Upper lobe of right lung (tissue), 1 donor: ENCODE data around the gene SSNA1. TPM values are rescaled to one million over a fixed set of nuclear protein-coding genes. Genes with fewer than 3 reads are reported as not detected.

ENCODE experiments used
- ATAC-seq: fragments of 200-7000 bp; cut with Tn5 transposase; one replicate; pipeline ENCODE4 v1.9.1; 2020; ENCODE audit warnings: mild to moderate bottlenecking, moderate library complexity
- DNase-seq: peaks from one replicate; pipeline ENCODE4 v3.0.0-alpha.2; 2020
- H3K27ac ChIP-seq: fragments of 200-600 bp; one replicate; pipeline ENCODE4 v1.8.0; 2022
- H3K27me3 ChIP-seq: fragments of 200-600 bp; one replicate; pipeline ENCODE4 v1.8.0; 2022; ENCODE audit warnings: mild to moderate bottlenecking
- H3K36me3 ChIP-seq: fragments of 200-600 bp; one replicate; pipeline ENCODE4 v1.8.0; 2022
- H3K4me1 ChIP-seq: fragments of 200-600 bp; one replicate; pipeline ENCODE4 v1.8.0; 2022
- H3K4me3 ChIP-seq: fragments of 200-600 bp; one replicate; pipeline ENCODE4 v1.8.0; 2022; ENCODE audit warnings: mild to moderate bottlenecking
- H3K9me3 ChIP-seq: fragments of 200-600 bp; one replicate; pipeline ENCODE4 v1.8.0; 2022
- intact Hi-C: fragments of 100-400 bp; cut with DNase I; formaldehyde crosslinking; loops from one replicate; pipeline ENCODE4 v1.11.0; 2022
- total RNA-seq: library from RNA; stranded (reverse); fragmentation: NEBNext Ultra II Directional; extraction: Animal tissue kit (Norgen Biotek cat#: 25700); gene quantifications from one replicate; pipeline ENCODE4 v1.2.1, GENCODE V29; 2021
- TF ChIP-seq, protein P1 (sequence below): fragments of 200-600 bp; IDR thresholded peaks from one replicate; pipeline ENCODE4 v1.8.0; 2022; ENCODE audit warnings: antibody characterized with exemption
- donor health status: DM: no; HTN: yes; CAD: no; lungs with severe emphysema.

The SSNA1 gene
- total RNA-seq, 1 donor from 2014 or later, result 55.5 TPM

DNA sequence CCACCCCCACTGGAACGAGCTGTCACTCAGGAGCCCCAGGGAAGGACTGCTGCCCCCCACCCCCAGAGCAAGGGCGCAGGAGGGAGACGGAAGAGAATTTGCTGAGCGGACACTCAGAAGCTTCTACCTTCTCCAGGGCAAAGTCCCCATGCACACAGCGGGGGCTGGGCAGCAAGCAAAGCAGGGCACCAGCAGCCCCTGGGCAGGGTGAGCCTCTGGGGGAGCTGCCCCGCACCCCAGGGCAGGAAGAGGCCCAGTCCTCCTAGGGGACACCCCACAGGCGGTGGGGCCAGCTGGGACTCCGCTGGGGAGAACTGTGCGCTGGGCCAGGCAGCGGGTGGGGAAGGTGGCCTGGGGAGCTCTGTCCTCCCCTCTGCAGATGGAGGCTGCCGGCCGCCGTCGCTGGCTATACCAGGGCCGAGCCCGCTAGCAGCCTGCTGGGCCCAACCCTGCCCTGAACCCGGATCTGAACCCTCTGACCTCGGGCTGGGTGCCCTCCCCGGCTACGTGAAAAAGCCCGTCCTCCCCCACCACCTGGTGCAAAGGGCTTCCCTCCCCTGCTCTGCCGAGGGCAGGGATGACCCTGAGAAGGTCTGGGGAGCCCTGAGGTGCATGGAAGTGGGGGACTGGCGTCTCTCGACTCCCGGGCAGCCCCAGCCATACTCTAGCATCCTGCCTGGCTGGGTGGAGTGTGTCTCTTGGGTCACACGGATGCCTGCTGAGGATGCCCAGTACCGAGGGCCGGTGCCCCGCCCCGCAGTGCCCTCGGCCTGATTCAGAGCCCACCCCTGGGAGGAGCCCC, 41.6 kb downstream of the SSNA1 start:
- no peak overlapping the region for H3K27ac ChIP-seq
- no peaks in the 10 kb centered on the region for H3K9me3 ChIP-seq
- no peaks in the 10 kb centered on the region for H3K4me1 ChIP-seq
- no peak for DNase-seq
- intact Hi-C loops, result loop anchor here (5.0 kb wide), 1 partner anchor 113 kb away; no protein-coding TSS in a partner anchor
- H3K36me3 ChIP-seq, result no peaks in the 10 kb centered on the region
- no peak overlapping the region for H3K4me3 ChIP-seq
- TF ChIP-seq, protein P1, sequence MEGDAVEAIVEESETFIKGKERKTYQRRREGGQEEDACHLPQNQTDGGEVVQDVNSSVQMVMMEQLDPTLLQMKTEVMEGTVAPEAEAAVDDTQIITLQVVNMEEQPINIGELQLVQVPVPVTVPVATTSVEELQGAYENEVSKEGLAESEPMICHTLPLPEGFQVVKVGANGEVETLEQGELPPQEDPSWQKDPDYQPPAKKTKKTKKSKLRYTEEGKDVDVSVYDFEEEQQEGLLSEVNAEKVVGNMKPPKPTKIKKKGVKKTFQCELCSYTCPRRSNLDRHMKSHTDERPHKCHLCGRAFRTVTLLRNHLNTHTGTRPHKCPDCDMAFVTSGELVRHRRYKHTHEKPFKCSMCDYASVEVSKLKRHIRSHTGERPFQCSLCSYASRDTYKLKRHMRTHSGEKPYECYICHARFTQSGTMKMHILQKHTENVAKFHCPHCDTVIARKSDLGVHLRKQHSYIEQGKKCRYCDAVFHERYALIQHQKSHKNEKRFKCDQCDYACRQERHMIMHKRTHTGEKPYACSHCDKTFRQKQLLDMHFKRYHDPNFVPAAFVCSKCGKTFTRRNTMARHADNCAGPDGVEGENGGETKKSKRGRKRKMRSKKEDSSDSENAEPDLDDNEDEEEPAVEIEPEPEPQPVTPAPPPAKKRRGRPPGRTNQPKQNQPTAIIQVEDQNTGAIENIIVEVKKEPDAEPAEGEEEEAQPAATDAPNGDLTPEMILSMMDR, result no peak
- peaks cover 55% of the 10 kb centered on the region for H3K27me3 ChIP-seq
- ATAC-seq, result no peak

DNA sequence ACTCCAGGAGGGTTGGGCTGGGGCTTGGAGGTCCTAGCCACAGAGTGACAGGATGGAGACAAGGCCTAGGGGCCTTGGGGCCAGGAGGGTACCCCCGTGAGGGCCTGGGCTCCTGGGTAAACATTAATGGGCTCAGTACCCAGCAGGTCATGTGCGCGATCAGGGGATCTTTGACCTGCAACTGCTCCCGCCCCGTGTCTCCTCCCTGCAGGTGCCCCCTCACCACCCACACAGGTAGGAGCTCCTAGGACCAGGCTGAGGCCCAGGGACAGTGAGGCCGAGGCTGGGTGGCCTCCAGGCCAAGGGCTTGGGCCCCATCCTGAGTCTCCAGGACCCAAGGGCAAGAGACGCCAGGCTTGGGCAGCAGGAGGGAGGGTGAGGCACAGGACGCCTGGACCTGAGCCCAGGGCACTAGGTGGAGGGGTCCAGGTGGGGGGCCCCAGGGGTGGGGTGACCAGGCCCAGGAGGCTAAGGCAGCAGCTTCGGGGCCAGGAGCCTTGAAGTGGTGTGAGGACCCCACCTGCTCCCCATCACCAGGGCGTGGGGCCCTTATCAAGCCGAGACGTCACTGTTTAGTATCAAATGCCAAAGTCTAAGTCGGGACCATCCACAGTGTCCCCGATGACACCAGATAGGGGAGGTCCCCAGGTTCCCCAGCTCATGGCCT, 42.4 kb downstream of the SSNA1 start, which contains the start of gene SLC34A3:
Gene SLC34A3, plus strand, starts transcription at position 197 of the 667 bp plus-strand sequence. CDS start 802 bp downstream, outside the sequence.
- no peak within 1 kb of the TSS for H3K27ac ChIP-seq
- TF ChIP-seq, protein P1, result no peak
- H3K4me1 ChIP-seq, result no peaks in the 10 kb centered on the region
- no peak for DNase-seq
- no peaks in the 10 kb centered on the region for H3K9me3 ChIP-seq
- intact Hi-C loops, result no loop called here
- no peaks in the 10 kb centered on the region for H3K36me3 ChIP-seq
- H3K27me3 ChIP-seq, result peaks cover 57% of the 10 kb centered on the region
- no peak for ATAC-seq
- H3K4me3 ChIP-seq, result no peak within 1 kb of the TSS

DNA sequence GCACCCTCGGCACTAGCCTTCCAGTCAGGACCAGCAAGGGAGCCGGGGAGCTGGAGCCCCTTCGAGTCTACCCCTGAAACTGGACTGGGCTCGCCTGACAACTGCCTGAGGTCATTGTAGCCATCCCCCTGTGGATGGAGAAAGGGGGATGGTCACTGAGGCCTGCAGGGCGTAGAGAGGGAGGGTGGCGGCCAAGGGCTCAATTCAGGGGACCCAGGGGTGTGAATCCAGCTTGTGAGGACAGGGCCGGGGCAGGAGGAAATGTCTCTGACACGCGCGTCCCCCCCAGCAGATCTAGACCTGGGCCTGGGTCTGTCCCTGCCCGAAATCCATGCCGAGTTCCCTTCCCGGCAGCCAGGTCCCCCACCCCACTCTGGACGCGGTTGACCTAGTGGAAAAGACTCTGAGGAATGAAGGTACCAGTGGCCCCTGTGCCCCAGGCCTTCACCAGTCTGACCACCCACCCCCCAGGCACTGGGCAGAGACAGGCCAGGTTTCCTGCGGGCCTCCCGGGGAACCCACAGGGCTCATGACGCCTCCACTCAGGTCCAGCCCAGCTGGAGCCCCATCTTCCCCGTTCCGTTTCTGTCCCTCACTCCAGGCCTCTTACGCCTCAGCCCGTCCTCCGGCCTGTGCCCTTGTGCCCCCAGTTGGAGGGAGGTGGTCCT, 43.0 kb downstream of the SSNA1 start:
- Histone ChIP-seq H3K27me3 (peaks cover 59% of the 10 kb centered on the region), H3K4me3 (no peak overlapping the region), H3K4me1 (peaks cover 5% of the 10 kb centered on the region), H3K36me3 (no peaks in the 10 kb centered on the region), H3K9me3 (no peaks in the 10 kb centered on the region), H3K27ac (no peak overlapping the region)
- ATAC-seq (no peak), DNase-seq (no peak)
- TF ChIP-seq, protein P1, result no peak
- intact Hi-C loops, result no loop called here

DNA sequence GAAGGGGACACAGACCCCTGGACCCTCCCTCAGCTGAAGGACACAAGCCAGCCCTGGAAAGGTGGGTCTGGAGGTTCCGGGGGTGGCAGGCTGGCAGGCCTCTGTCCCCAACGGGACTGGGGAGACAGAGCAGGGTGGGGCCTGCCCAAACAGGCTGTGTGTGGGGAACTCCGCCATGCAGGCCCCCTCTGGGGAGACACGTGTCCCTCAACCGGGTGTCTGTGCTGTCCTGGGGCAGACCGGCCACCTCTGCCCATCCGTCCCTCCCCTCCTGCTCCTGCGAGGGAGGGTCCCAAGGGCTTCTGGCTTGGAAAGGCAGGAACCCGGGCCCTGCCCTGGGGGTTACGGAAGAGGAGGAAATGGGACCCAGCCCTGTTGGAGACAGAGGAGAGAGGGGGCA, 43.6 kb downstream of the SSNA1 start:
- no peak overlapping the region for H3K27ac ChIP-seq
- DNase-seq, result no peak
- TF ChIP-seq, protein P1, result no peak
- H3K4me3 ChIP-seq, result no peak overlapping the region
- H3K27me3 ChIP-seq, result peaks cover 59% of the 10 kb centered on the region
- no peak for ATAC-seq
- no peaks in the 10 kb centered on the region for H3K36me3 ChIP-seq
- intact Hi-C loops, result no loop called here
- no peaks in the 10 kb centered on the region for H3K9me3 ChIP-seq
- H3K4me1 ChIP-seq, result peaks cover 9% of the 10 kb centered on the region

DNA sequence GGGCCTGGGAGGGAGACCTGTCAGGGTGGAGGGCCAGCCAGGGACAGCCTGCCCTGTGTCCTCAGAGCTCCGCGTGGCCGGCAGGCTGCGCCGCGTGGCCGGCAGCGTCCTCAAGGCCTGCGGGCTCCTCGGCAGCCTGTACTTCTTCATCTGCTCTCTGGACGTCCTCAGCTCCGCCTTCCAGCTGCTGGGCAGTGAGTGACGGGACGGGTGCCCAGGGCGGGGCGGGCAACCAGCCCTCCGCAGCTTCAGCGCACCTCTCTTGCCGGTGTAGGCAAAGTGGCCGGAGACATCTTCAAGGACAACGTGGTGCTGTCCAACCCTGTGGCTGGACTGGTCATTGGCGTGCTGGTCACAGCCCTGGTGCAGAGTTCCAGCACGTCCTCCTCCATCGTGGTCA, 44.0 kb downstream of the SSNA1 start:
- Histone ChIP-seq H3K4me3 (no peak overlapping the region), H3K27me3 (peaks cover 59% of the 10 kb centered on the region)
- intact Hi-C loops, result no loop called here

More for the DNA sequence above, 44.0 kb downstream of the SSNA1 start:
- no peak for DNase-seq
- Histone ChIP-seq H3K36me3 (no peaks in the 10 kb centered on the region), H3K9me3 (no peaks in the 10 kb centered on the region), H3K4me1 (peaks cover 9% of the 10 kb centered on the region), H3K27ac (no peak overlapping the region)
- ATAC-seq, result no peak
- TF ChIP-seq, protein P1, result no peak
